ENCODE results near the gene EEF2.
"Not testable (repeated sequence)": the region's sequence is repeated elsewhere in the genome, so short reads cannot be mapped to it uniquely, and the experiment has no call there.

Gene EEF2

GRCh38 chr19:4014541-4015491 is 29.6 kb upstream of the EEF2 start:
- no peak for DNase-seq (ENCODE audit: low read depth)

GRCh38 chr19:4013886-4014540 is 28.8 kb upstream of the EEF2 start:
- DNase-seq (ENCODE audit: low read depth) = no peak

- DNase-seq (ENCODE audit: low read depth) = no peak
These were observed 27.8 kb upstream of the EEF2 start for GRCh38 chr19:4012975-4013634.

- no peak for DNase-seq (ENCODE audit: low read depth)
These were observed 27.1 kb upstream of the EEF2 start for GRCh38 chr19:4012092-4012974.

- not testable (repeated sequence) for DNase-seq (ENCODE audit: low read depth)
These were observed 26.2 kb upstream of the EEF2 start for GRCh38 chr19:4011430-4011829.

- DNase-seq (ENCODE audit: low read depth) = no peak
These were observed 25.5 kb upstream of the EEF2 start for GRCh38 chr19:4010808-4011110.

GRCh38 chr19:4009990-4010807 is 24.9 kb upstream of the EEF2 start:
- DNase-seq (ENCODE audit: low read depth) = no peak

GRCh38 chr19:4007836-4008539 is 22.7 kb upstream of the EEF2 start:
- DNase-seq (ENCODE audit: low read depth) = no peak

- DNase-seq (ENCODE audit: low read depth) = peak; percentile 91
These were observed 22.0 kb upstream of the EEF2 start, which contains the start of gene PIAS4 for GRCh38 chr19:4007021-4007835. Gene PIAS4 (plus strand): TSS chr19:4007736. CDS start chr19:4007761, 25 bp downstream.

- not testable (repeated sequence) for DNase-seq (ENCODE audit: low read depth)
These were observed 20.2 kb upstream of the EEF2 start for GRCh38 chr19:4005436-4005835.

GRCh38 chr19:4000798-4001197 is 15.5 kb upstream of the EEF2 start:
- not testable (repeated sequence) for DNase-seq (ENCODE audit: low read depth)

- not testable (repeated sequence) for DNase-seq (ENCODE audit: low read depth)
These were observed 13.6 kb upstream of the EEF2 start for GRCh38 chr19:3998667-3999412.

- no peak for DNase-seq (ENCODE audit: low read depth)
These were observed 10.3 kb upstream of the EEF2 start for GRCh38 chr19:3995607-3996006.

- DNase-seq (ENCODE audit: low read depth) = no peak
These were observed 5.5 kb upstream of the EEF2 start for GRCh38 chr19:3990815-3991117.

- peak; percentile 68 for DNase-seq (ENCODE audit: low read depth)
These were observed 2.5 kb upstream of the EEF2 start for GRCh38 chr19:3987619-3988371.

- peak; percentile 80 for DNase-seq (ENCODE audit: low read depth)
These were observed 1.2 kb upstream of the EEF2 start for GRCh38 chr19:3986260-3987041.

- DNase-seq (ENCODE audit: low read depth) = no peak
These were observed 488 bp upstream of the EEF2 start for GRCh38 chr19:3985643-3986259.

Data from fibroblast of gingiva (primary cell).